ENCODE results near the gene PARS2.

The PARS2 gene

GRCh38 chr1:54743416-54744226 lies 20.7 kb downstream of the PARS2 start:
- in situ Hi-C loops (cut with MboI; ENCODE audit: low sequenced_read_pairs), result no loop called here

- in situ Hi-C loops (cut with MboI; ENCODE audit: low sequenced_read_pairs), result no loop called here
Observed at GRCh38 chr1:54742282-54742681, 22.0 kb downstream of the PARS2 start.

DNA sequence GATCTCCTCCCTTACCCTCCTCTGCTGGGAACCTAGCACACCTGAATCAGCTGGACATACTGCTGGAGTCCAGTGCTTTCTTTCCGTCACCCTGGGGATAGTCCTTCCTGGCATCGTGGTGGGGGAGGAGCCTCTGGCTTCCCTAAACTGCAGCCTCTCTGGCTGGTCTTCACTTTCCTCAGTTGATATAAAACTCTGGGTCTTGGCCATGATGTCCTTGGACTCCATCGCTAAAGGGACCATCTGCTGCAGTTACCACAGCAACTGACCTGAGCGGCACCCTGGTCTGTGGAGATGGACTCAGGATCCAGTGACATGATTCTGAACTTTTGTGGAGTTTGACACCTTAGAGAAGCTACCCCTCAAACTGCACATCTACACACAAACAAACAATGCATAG lies 22.8 kb downstream of the PARS2 start:
- in situ Hi-C loops (cut with MboI; ENCODE audit: low sequenced_read_pairs), result no loop called here

DNA sequence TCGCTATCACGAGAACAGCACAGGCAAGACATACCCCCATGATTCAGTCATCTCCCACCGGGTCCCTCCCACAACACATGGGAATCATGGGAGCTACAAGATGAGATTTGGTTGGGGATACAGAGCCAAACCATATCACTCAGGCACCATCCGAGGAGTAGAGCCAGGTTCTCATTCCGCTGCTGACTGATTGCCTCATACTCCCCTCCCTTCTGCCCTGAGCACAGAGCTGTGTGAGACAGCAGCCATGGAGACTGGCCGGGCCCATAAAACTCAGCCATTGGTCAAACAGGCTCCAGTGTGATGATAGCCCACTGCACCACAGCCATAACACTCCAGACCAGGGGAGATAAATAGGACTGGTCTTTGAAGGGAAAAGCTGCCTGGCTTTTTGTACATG lies 26.1 kb downstream of the PARS2 start:
- in situ Hi-C loops (cut with MboI; ENCODE audit: low sequenced_read_pairs), result no loop called here

- in situ Hi-C loops (cut with MboI; ENCODE audit: low sequenced_read_pairs), result no loop called here
Observed at GRCh38 chr1:54736685-54737084, 27.6 kb downstream of the PARS2 start.

DNA sequence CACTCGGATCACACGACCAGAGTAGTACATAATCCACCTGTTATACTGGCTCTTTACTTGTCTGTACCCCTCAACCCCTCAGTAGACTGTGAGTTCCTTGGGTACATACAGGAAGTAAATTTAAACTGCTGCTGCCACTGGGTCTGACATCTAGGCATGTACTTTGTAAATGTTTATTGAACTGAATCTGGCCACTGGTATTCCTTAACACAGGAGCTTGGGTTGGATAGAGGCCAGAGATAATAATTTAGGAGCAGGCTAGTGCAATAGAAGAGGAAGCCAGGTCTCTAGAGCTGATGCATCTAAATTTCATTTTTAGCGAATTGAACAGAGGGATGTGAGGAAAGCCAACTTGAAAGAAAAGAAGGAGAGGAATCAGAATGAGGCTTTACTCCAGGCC lies 36.3 kb downstream of the PARS2 start:
- in situ Hi-C loops (cut with MboI; ENCODE audit: low sequenced_read_pairs), result no loop called here

GRCh38 chr1:54724771-54725170 lies 39.6 kb downstream of the PARS2 start:
- in situ Hi-C loops (cut with MboI; ENCODE audit: low sequenced_read_pairs), result no loop called here

- in situ Hi-C loops (cut with MboI; ENCODE audit: low sequenced_read_pairs), result no loop called here
Observed at GRCh38 chr1:54723985-54724384, 40.3 kb downstream of the PARS2 start.

GRCh38 chr1:54721719-54722118 lies 42.6 kb downstream of the PARS2 start:
- in situ Hi-C loops (cut with MboI; ENCODE audit: low sequenced_read_pairs), result no loop called here

- in situ Hi-C loops (cut with MboI; ENCODE audit: low sequenced_read_pairs), result no loop called here
Observed at GRCh38 chr1:54716299-54717047, 47.9 kb downstream of the PARS2 start.

DNA sequence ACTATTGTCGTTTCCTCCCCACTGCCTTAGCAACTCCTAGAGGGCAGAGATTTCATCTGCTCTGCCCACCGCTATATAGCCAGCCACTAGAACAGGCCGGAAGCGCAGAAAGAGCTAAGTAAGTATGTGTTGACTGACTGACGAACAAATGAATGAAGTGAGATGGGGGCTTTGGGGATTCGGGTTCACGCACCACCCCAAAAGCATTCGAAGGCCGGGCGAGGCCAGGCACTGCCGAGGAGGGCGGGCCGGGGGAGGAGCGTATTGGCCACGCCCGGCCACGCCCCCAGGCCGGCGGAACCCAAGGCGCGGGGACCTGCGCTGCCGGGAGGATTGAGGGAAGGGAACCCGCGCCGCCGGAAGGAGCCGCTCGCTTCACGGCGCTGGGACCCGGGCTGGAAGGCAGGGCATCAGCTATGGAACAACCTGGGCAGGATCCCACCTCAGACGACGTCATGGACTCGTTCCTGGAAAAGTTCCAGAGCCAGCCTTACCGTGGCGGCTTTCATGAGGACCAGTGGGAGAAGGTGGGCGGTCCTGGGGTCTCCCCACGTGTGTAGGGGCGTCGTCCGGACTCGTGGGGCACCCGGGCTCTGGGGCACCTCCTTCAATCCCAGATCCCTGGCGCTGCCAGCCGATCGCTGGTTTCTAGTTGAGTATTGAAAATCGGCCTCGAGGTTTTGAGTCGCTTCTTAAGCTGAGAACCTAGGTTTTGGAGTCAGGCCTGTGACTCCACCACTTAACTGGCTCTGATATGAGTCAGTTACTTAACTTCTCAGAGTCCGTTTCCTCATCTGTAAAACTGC lies 48.6 kb downstream of the PARS2 start, which contains the start of gene TTC4:
TTC4 (plus strand) TSS at position 369 of the 806 bp plus-strand sequence; CDS start at position 417, 48 bp downstream.
- in situ Hi-C loops (cut with MboI; ENCODE audit: low sequenced_read_pairs), result no loop called here

DNA sequence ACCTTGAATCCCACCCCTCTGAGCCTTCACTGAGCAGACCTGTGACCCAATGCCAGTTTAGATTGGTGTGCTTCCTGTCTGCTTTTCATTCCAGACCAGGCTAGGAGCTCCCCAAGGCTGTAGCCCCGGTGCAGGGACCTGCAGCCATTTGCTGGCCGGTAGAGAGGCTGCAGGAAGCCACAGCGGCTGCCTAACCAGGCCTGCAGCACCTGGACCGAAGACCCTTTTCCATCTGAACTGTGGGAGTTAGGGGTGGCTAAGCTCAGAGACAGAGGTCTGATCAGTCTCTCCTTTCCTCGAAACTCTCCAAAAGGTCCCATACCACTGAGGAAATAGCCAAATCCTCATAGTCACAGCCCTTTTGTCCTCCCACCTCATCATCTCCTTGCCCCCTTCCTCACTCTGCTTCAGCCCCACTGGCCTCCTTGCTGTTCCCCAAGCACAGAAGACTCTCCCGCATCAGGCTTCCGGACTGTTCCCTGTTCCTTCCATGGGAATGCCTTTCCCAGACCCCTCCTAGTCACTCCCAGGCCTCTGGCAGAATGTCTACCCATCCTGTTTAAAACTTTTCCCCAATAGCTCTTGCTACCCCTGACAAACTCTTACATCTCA lies 49.3 kb downstream of the PARS2 start:
- in situ Hi-C loops (cut with MboI; ENCODE audit: low sequenced_read_pairs), result no loop called here

GRCh38 chr1:54711536-54711935 lies 52.8 kb downstream of the PARS2 start:
- in situ Hi-C loops (cut with MboI; ENCODE audit: low sequenced_read_pairs), result no loop called here

- in situ Hi-C loops (cut with MboI; ENCODE audit: low sequenced_read_pairs), result no loop called here
Observed at GRCh38 chr1:54710841-54711240, 53.5 kb downstream of the PARS2 start.

GRCh38 chr1:54710434-54710833 lies 53.9 kb downstream of the PARS2 start:
- in situ Hi-C loops (cut with MboI; ENCODE audit: low sequenced_read_pairs), result no loop called here

GRCh38 chr1:54709547-54710292 lies 54.6 kb downstream of the PARS2 start:
- in situ Hi-C loops (cut with MboI; ENCODE audit: low sequenced_read_pairs), result no loop called here

DNA sequence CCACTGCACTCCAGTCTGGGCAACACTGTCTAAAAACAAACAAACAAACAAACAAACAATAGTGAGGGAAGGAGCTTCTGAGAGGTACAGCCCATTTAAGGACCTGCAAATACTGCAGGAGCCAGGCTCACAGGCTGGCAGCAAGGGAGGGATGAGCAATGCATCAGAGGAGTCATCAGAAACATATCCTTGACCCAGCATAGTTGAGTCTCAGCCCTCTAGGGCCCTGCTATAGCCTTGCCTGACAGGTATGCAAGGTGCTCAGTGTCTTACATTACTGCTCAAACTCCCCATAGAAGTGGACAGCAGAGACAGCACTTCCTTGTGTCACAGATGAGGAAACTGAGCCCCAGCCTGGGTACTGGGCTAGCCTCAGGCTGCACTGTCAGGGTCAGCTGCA lies 55.9 kb downstream of the PARS2 start:
- in situ Hi-C loops (cut with MboI; ENCODE audit: low sequenced_read_pairs), result no loop called here

Data from HL-60/S4 (cell line).